Coronary artery (tissue), 2 donors: ENCODE data around the gene MGMT.

Experiments
- DNase-seq: peaks from one replicate; pipeline ENCODE4 v3.0.0-alpha.2; 2017; ENCODE audit warnings: low spot score
- H3K27ac ChIP-seq, 2 donors: fragments of 200-600 bp; sonication (generic); one replicate each; pipeline ENCODE4 v1.5.1; 2016 to 2019
- H3K4me3 ChIP-seq: fragments of 200-600 bp; sonication (generic); 2 replicates; pipeline ENCODE4 v1.5.1; 2016; ENCODE audit warnings: mild to moderate bottlenecking, moderate library complexity
- TF ChIP-seq, protein P1 (sequence below): fragments of 200-600 bp; sonication (generic); IDR thresholded peaks from one replicate; pipeline ENCODE4 v1.5.1; 2019; ENCODE audit warnings: antibody characterized with exemption

MGMT gene

GRCh38 chr10:129556316-129556715 lies 89.3 kb downstream of the MGMT start:
- no peak overlapping the region for H3K27ac ChIP-seq
- no peak for DNase-seq
- H3K4me3 ChIP-seq = no peak overlapping the region
- TF ChIP-seq, protein P1, sequence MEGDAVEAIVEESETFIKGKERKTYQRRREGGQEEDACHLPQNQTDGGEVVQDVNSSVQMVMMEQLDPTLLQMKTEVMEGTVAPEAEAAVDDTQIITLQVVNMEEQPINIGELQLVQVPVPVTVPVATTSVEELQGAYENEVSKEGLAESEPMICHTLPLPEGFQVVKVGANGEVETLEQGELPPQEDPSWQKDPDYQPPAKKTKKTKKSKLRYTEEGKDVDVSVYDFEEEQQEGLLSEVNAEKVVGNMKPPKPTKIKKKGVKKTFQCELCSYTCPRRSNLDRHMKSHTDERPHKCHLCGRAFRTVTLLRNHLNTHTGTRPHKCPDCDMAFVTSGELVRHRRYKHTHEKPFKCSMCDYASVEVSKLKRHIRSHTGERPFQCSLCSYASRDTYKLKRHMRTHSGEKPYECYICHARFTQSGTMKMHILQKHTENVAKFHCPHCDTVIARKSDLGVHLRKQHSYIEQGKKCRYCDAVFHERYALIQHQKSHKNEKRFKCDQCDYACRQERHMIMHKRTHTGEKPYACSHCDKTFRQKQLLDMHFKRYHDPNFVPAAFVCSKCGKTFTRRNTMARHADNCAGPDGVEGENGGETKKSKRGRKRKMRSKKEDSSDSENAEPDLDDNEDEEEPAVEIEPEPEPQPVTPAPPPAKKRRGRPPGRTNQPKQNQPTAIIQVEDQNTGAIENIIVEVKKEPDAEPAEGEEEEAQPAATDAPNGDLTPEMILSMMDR = no peak

DNA sequence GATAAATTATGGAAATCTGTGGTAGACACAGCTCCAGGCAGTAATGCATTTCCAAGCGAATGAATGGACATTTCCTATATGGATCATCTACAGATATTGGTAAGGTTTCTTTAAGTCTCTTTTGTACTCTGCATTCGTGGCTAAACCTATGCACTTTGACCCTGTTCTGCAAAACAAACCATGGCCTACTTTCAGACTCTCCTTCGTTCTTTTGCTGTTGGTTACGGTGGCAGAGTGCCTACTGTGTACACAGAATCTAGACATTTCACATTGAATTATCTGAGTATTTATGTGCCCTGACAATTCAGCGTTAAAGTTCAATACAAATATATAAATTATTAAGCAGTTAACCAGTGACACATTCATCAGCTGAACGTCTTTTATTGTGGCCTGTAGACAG lies 93.3 kb downstream of the MGMT start:
- DNase-seq = no peak
- Histone ChIP-seq H3K4me3 (no peak overlapping the region), H3K27ac (no peak overlapping the region)
- TF ChIP-seq, protein P1 = no peak

GRCh38 chr10:129562487-129562886 lies 95.4 kb downstream of the MGMT start:
- TF ChIP-seq, protein P1 = no peak
- no peak for DNase-seq
- H3K4me3 ChIP-seq = no peak overlapping the region
- no peak overlapping the region for H3K27ac ChIP-seq

GRCh38 chr10:129564923-129565322 lies 97.9 kb downstream of the MGMT start:
- Histone ChIP-seq H3K27ac (no peak overlapping the region), H3K4me3 (no peak overlapping the region)
- TF ChIP-seq, protein P1 = no peak
- no peak for DNase-seq

- no peak overlapping the region for H3K27ac ChIP-seq
- no peak overlapping the region for H3K4me3 ChIP-seq
- DNase-seq = no peak
- TF ChIP-seq, protein P1 = no peak
Measured at GRCh38 chr10:129568583-129569344, 101.7 kb downstream of the MGMT start.

DNA sequence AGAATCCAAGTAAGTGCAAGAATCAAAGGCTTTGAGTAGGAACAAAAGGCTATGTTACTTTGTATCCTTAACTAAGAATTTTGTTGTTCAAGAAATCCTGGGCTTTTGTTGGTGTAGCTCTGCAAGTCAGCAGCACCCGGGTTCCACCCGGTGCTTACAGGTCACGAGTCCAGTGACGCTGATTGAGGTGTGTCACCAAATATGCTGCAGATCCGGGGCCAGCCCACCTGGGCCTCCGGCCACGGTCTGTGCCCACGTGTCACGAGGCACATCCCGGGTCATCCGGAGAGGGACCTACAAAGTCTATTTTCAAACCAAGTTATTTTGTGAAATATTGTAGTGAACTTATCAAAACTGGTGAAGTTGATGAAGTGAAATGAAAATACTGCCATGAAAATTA lies 103.1 kb downstream of the MGMT start:
- TF ChIP-seq, protein P1 = no peak
- no peak for DNase-seq

DNA sequence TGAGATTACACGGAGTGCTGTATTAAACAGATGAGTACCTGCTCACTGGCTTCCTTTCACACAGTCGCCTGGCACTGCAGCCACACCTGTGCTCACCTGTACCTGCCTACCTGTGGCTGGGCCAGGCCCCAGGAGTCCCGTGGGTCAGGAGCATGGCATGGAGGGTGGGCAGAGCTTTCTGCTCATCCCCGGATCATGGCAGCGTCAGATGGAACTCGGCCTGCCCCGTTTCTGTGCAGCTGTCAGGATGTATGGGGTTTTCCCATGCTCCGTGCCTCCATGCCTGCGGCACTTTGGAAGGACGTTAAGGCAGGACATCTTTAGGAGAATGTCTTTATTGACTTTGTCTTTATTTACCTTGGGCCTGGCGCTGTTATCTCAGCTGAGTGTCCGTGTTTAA lies 112.2 kb downstream of the MGMT start:
- TF ChIP-seq, protein P1 = no peak
- Histone ChIP-seq H3K27ac (no peak overlapping the region), H3K4me3 (no peak overlapping the region)
- DNase-seq = no peak

More for the DNA sequence above, 103.1 kb downstream of the MGMT start:
- H3K27ac ChIP-seq = no peak overlapping the region
- no peak overlapping the region for H3K4me3 ChIP-seq
